ENCODE results near the gene TMEM213. TPM values are rescaled to one million over a fixed set of nuclear protein-coding genes. Genes with fewer than 3 reads are reported as not detected.

Gene TMEM213
- total and polyA plus RNA-seq, 2 of the 13 experiments (the other 11 are each of a cell fraction or from before 2014, with no cell fraction given) = not detected

- CTCF ChIA-PET (ENCODE audit: low intra/inter-chr PET ratio, low total read pairs) = no interaction called here
- Histone ChIP-seq H3K27me3 (ENCODE audit: control insufficient read depth in 1 of 2, insufficient read depth in 2 of 2, low read length in 2 of 2) (no peaks in the 10 kb centered on the region), H3K4me3 (replicated peaks in 1 of 3; ENCODE audit: insufficient read depth in 1 of 3, low read depth in 2 of 3, low read length in 3 of 3) (no peak overlapping the region), H3K4me2 (ENCODE audit: low read depth, low read length) (no peak overlapping the region), H3K9ac (ENCODE audit: insufficient read depth, low read depth, low read length) (no peak overlapping the region), H4K20me1 (ENCODE audit: insufficient read depth, low read length) (no peaks in the 10 kb centered on the region), H3K79me2 (ENCODE audit: insufficient read depth, low read length) (no peaks in the 10 kb centered on the region), H3K9me3 (ENCODE audit: low read length) (no peaks in the 10 kb centered on the region), H2AFZ (ENCODE audit: low read length) (no peak overlapping the region), H3K4me1 (ENCODE audit: insufficient read depth, low read length) (no peaks in the 10 kb centered on the region), H3K36me3 (replicated peaks in 1 of 2; ENCODE audit: control insufficient read depth in 1 of 2, insufficient read depth in 2 of 2, low read length in 2 of 2) (no peaks in the 10 kb centered on the region), H3K27ac (ENCODE audit: extremely low read length, insufficient read depth, low read length) (no peak overlapping the region)
- TF ChIP-seq ATF7 (IDR thresholded peaks at IDR 0.05) = peak; percentile 94
- TF ChIP-seq ATF7 (CRISPR knock-in tag; IDR thresholded peaks at IDR 0.05) = no peak
- TF ChIP-seq, protein P1, sequence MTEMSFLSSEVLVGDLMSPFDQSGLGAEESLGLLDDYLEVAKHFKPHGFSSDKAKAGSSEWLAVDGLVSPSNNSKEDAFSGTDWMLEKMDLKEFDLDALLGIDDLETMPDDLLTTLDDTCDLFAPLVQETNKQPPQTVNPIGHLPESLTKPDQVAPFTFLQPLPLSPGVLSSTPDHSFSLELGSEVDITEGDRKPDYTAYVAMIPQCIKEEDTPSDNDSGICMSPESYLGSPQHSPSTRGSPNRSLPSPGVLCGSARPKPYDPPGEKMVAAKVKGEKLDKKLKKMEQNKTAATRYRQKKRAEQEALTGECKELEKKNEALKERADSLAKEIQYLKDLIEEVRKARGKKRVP (CRISPR knock-in tag; IDR thresholded peaks at IDR 0.05) = no peak
- TF ChIP-seq PHF8 (CRISPR knock-in tag; IDR thresholded peaks at IDR 0.05) = no peak
- TF ChIP-seq ZNF556 (CRISPR knock-in tag; IDR thresholded peaks at IDR 0.05; ENCODE audit: borderline replicate concordance) = no peak
- no peak for TF ChIP-seq ZMAT3 (CRISPR knock-in tag; conservative IDR thresholded peaks at IDR 0.05)
- TF ChIP-seq POLR2AphosphoS2 (IDR thresholded peaks at IDR 0.05; ENCODE audit: low read depth, low read length) = no peak
- TF ChIP-seq FUBP1 (CRISPR knock-in tag; IDR thresholded peaks at IDR 0.05; ENCODE audit: borderline replicate concordance) = no peak
- no peak for TF ChIP-seq ZSCAN5A (CRISPR knock-in tag; IDR thresholded peaks at IDR 0.05; ENCODE audit: borderline replicate concordance)
- peak; percentile 60; the same call in 1 of the 2 replicates for TF ChIP-seq CREB1 (IDR thresholded peaks at IDR 0.05)
- TF ChIP-seq CREB1 (CRISPR knock-in tag; IDR thresholded peaks at IDR 0.05) = no peak
- no peak for TF ChIP-seq ZNF547 (CRISPR knock-in tag; IDR thresholded peaks at IDR 0.05)
- TF ChIP-seq RBFOX2 (IDR thresholded peaks at IDR 0.05; ENCODE audit: low read depth, low read length) = no peak
- no peak for TF ChIP-seq ZNF768 (CRISPR knock-in tag; IDR thresholded peaks at IDR 0.05)
- TF ChIP-seq NCOR1 (IDR thresholded peaks at IDR 0.05; ENCODE audit: borderline replicate concordance, low read length) = no peak
- no peak for TF ChIP-seq ZNF576 (CRISPR knock-in tag; IDR thresholded peaks at IDR 0.05)
- no peak for TF ChIP-seq SYNCRIP (IDR thresholded peaks at IDR 0.05; ENCODE audit: insufficient read depth, low read depth, low read length)
- TF ChIP-seq CBX1 (IDR thresholded peaks at IDR 0.05; ENCODE audit: low read depth) = no peak
- FAIRE-seq (no peak), DNase-seq (ENCODE audit: low spot score) (no peak), ATAC-seq (no peak)
- in situ Hi-C loops (cut with HindIII; ENCODE audit: extremely low pct_ligation_motif_present, low pct_unique_long_range_greater_than_20kb) (no loop called here), intact Hi-C loops (cut with micrococcal nuclease; ENCODE audit: unreplicated experiment) (no loop called here)
- no TSS peak for BruUV-seq (replicated peaks)
- WGBS (ENCODE audit: low lambda C conversion rate) = 6% methylated on average over 1 of the region's 1 CpG
- POLR2A ChIA-PET = no interaction called here
These were observed 17.1 kb downstream of the TMEM213 start for GRCh38 chr7:138814816-138815332.

Measured in HepG2 (cell line).